Measurements from ENCODE around the gene STMND1.
A peak's percentile ranks its signal among the peaks of the same experiment; 100 is the strongest.

The STMND1 gene

GRCh38 chr6:17099401-17100059 is 2.3 kb upstream of the STMND1 start:
- no peak for DNase-seq

- no peak for DNase-seq
These were observed 1.0 kb upstream of the STMND1 start for GRCh38 chr6:17100806-17101205.

DNA sequence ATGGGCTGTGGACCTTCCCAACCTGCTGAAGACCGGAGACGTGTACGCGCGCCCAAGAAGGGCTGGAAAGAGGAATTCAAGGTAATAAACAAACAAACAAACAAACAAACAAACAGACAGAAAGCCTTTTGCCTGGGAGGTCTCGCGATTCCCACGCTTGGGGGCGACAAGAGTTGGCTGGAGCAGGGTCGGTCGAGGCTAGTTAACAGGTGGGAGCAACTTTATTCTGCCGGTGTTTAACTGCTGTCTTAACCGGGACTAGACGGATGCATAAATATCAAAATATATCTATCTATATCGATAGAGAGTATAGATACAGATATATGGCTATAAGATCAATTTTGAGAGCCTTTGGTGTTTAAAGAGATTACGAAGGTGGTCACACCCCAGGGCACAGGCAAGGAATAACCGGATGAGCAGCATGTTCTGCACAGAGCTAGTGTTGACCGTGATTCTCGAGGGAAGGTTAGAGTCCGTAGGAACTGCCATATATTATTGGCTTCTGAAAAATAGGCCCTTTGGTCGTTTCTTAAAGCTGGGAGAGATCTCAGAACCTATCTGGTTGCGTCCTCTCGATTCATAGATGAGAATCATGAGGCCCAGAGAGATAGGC is 514 bp downstream of the STMND1 start:
- DNase-seq, result no peak

- DNase-seq, result no peak
These were observed 1.9 kb downstream of the STMND1 start for GRCh38 chr6:17103715-17104114.

GRCh38 chr6:17107863-17108262 is 6.0 kb downstream of the STMND1 start:
- DNase-seq, result no peak

- no peak for DNase-seq
These were observed 13.6 kb downstream of the STMND1 start for GRCh38 chr6:17115251-17116116.

GRCh38 chr6:17116117-17116440 is 14.2 kb downstream of the STMND1 start:
- no peak for DNase-seq

- DNase-seq, result no peak
These were observed 18.2 kb downstream of the STMND1 start for GRCh38 chr6:17120019-17120418.

- no peak for DNase-seq
These were observed 23.6 kb downstream of the STMND1 start for GRCh38 chr6:17125407-17125806.

- no peak for DNase-seq
These were observed 28.9 kb downstream of the STMND1 start for GRCh38 chr6:17130786-17131185.

DNA sequence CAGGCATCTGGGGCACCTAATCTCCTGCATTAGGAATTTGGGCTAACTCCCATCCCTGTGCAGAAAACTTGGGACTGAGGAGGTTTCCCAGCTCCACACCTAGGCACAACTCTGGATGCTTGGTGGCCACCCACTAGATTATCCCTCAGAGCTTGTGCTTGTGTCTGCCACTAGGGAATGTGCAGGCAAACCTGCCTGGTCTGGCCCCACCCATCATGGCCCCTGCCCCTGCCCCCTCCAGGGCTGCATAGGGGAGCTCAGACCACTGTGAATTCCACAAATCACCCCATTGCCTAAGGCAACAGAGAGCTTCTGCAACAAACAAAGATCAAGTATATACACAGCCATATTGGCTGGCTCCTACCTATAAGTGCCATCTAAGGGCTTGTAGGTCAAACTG is 31.1 kb downstream of the STMND1 start:
- DNase-seq, result no peak

DNA sequence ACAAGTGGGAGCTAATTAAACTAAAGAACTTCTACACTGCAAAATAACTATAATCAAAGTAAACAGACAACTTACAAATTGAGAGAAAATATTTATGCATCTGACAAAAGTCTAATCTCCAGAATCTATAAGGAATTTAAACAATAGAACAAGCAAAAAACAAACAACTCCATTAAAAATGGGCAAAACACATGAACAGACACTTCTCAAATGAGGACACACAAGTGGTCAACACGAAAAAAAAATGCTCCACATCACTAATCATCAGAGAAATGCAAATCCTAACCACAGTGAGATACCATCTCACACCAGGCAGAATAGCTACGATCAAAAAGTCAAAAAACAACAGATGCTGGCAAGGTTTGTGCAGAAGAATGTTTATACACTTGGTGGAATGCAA is 36.2 kb downstream of the STMND1 start:
- DNase-seq, result no peak

DNA sequence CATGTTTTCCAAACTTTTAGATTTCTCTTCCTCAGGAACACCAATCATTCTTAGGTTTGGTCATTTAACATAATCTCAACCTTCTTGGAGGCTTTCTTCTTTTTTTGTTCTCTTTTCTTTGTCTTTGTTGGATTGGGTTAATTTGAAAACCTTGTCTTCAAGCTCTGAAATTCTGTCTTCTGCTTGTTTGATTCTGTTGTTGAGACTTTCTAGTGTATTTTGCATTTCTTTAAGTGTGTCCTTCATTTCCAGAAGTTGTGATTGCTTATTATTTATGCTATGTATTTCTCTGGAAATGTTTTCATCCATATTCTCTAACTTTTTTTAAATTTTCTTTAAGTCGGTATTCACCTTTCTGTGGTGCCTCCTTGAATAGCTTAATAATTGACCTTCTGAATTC is 42.2 kb downstream of the STMND1 start:
- no peak for DNase-seq

GRCh38 chr6:17149571-17149970 is 47.7 kb downstream of the STMND1 start:
- no peak for DNase-seq

- no peak for DNase-seq
These were observed 48.2 kb downstream of the STMND1 start for GRCh38 chr6:17150096-17150495.

GRCh38 chr6:17151888-17152287 is 50.0 kb downstream of the STMND1 start:
- no peak for DNase-seq

DNA sequence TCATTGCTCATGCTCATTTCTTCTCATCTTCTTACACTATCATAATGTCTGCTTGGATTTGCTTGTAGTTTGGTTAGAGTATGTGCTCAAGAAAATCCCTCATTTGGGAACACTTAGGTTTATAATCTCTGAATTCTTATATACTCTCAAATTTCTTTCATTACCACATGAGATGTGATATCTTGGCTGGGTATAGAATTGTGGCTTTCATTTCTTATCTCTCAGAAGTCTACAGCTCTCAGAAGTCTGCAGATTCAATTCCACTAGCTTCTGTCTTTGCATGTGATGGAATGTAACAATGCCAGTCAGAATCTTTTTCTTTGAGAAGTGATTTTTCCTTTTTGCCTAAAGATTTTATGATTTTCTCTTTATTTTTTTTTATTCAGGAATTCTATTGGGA is 50.9 kb downstream of the STMND1 start:
- no peak for DNase-seq

DNA sequence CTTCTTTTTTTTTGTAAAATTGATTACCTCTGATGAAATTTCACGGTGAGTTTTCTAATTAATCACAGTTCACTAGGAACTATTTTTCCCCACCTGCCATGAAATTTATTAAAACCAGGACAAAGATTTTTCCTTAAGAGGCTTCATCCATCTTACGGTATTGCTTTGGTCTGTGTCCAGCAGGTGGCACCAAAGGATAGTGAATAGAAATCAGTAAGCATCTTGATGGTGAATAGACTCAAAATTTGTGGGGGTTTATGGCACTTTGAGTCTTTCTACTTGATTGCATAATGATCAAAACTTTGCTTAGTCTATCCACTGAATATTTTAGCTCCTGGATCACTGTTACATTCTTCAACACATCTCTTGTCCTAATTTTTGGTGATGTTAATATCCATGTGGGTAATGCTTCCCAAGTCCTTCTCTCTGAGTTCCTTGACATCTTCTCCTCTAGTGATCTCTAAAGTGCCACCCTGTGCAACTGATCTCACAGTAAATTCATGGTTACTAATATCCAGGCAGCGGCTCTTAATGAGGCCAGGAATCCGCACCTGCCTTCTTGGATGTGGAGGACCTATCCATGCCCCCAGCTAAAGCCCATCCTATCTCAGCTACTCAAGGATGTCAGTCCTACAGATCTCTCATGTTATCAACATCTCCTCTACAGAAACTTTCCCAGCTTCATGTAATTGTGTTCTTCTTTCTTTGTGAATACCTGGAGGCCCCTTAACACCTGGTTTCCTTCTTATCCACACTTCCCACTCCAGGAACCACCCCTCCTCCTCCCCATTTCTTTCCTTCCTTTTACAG is 54.5 kb downstream of the STMND1 start:
- DNase-seq, result peak; percentile 78

GRCh38 chr6:17156966-17157365 is 55.1 kb downstream of the STMND1 start:
- DNase-seq, result no peak

DNA sequence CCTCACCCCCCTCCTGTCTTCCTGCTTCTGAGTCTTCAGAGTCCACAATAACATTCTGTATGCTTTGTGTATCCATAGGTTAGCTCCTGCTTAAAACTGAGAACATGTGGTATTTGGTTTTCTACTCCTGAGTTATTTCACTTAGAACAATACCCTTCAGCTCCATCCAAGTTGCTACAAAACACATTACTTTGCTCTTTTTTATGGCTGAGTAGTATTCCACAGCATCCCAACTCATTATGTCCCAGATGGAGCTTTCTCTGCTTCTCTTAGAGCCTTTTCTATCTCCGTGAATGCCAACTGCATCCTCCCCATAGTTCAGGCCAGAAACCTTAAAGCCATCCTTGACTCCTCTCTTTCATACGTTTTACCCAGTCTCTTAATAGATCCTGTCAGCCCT is 55.8 kb downstream of the STMND1 start:
- DNase-seq, result no peak

DNA sequence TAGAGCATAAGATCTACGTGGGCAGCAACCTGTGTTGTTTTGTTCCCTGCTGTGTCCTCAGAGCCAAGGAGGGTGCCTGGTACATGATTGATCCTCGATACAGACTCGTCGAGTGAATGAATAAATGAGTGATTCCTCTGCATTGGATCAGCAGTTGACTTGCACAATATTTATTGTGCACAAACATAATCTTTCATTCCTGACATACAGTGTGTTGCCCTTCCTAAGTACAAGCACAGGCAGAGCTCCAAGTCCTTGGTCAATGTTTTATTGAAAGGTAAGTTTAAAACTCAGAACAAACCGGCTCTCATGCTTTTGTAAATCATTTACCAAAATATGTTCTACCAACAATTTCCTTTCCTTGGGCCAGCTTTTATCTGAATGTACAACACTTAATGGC is 57.4 kb downstream of the STMND1 start:
- DNase-seq, result no peak

DNA sequence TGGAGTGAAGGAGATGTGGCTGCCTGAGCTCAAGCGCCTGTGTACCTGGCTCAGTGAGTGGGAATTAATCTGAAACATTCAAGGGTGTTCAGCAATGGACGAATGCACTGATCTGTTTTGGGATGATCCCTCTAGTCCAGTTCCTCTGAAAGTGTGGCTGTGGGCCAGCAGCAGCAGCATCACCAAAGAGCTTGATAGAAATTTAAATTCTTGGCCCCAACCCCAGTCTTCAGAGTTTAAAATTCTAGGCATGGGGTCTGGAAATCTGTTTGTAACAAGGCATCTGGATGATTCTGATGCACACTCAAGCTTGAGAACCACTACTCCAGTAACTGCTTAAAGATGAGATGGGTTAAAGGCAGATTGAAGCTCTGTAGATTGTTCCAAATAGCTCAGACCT is 59.2 kb downstream of the STMND1 start:
- DNase-seq, result no peak

DNA sequence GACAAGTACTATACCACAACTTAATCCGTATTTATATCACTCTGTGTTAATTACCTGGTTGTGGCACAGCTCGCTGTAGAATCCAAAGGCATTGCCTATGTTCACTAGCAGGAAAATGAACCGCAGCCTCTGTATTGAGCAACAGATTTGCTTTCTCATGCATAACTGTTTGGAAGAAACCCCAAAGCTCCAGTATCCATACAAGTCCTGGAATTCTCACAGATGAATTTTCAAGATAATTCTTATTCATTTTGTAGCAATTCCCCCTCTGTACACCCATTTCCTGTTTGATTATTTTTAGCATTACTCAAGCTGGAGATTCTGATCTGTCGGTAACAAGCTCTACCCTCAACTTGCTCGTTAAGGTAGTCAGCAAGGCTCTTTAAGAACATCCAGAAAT is 63.5 kb downstream of the STMND1 start:
- DNase-seq, result no peak
